ENCODE measurements around the gene C11orf24.

DNA sequence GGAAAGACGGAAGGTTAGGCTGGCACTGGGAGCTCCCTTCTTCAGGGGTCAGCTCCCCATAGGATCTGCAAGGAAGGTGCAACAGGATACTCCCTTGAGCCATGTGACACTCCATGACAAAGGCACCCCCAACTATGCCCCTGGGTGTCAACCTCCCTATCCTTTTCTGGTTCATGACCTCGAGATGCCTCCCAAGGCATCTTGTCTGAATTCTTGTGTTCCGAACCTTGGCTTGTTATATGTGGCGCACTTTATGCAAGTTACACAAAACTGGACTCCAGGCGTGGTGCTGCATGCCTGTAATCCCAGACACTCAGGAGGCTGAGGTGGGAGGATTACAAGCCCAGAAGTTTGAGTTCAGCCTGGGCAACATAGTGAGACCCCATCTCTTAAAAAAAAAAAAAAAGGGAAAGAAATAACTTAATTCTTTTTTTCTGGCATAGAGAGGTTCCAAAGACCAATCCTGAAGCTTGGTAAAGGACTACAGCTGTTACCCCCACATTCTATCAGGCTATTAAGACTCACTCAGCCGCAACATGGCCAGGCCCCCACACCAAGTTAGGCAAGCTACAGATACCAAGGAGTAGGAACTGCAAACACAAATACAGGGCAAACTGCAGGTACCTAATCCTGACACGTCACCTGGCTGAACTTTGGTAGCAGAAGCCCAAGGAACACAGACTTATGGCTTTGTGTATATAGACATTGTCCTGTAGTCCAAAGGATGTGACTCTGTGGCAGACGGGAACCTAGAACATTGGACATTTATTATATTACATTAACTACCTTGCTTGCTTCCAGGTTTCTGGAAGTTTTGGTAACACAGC lies 1.4 kb downstream of the C11orf24 start:
- TF ChIP-seq, protein P1, sequence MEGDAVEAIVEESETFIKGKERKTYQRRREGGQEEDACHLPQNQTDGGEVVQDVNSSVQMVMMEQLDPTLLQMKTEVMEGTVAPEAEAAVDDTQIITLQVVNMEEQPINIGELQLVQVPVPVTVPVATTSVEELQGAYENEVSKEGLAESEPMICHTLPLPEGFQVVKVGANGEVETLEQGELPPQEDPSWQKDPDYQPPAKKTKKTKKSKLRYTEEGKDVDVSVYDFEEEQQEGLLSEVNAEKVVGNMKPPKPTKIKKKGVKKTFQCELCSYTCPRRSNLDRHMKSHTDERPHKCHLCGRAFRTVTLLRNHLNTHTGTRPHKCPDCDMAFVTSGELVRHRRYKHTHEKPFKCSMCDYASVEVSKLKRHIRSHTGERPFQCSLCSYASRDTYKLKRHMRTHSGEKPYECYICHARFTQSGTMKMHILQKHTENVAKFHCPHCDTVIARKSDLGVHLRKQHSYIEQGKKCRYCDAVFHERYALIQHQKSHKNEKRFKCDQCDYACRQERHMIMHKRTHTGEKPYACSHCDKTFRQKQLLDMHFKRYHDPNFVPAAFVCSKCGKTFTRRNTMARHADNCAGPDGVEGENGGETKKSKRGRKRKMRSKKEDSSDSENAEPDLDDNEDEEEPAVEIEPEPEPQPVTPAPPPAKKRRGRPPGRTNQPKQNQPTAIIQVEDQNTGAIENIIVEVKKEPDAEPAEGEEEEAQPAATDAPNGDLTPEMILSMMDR (IDR thresholded peaks at IDR 0.05): no peak
- no peak for TF ChIP-seq EZH2 (IDR thresholded peaks at IDR 0.05; ENCODE audit: borderline replicate concordance, insufficient read depth, low read depth, low read length, poor library complexity, severe bottlenecking)
